Breast epithelium (tissue), 3 donors: ENCODE data around the gene METRN.
"Not testable (repeated sequence)": the region's sequence is repeated elsewhere in the genome, so short reads cannot be mapped to it uniquely, and the experiment has no call there.

Experiments used
- CTCF ChIP-seq, 3 donors: fragments of 450-650 bp; IDR thresholded peaks; one replicate each; pipeline ENCODE4 v1.5.1; 2016 to 2017; ENCODE audit warnings: antibody characterized with exemption in 3 of 3, mild to moderate bottlenecking in 3 of 3, moderate library complexity in 3 of 3
- POLR2A ChIP-seq: fragments of 450-650 bp; IDR thresholded peaks from one replicate; pipeline ENCODE4 v1.6.1; 2016; ENCODE audit warnings: antibody characterized with exemption, mild to moderate bottlenecking, moderate library complexity
- POLR2AphosphoS5 ChIP-seq, 3 donors: sonication (generic); formaldehyde crosslinking; IDR thresholded peaks; one replicate each; pipeline ENCODE4 v1.6.1; 2017; ENCODE audit warnings: antibody characterized with exemption in 3 of 3

GRCh38 chr16:691242-691641 is 23.7 kb upstream of the METRN start:
- TF ChIP-seq POLR2AphosphoS5 (IDR thresholded peaks at IDR 0.05); CTCF (IDR thresholded peaks at IDR 0.05); POLR2A: not testable (repeated sequence)
